Hematopoietic multipotent progenitor cell treated with erythropoietin and hydrocortisone succinate and interleukin-3 and kit ligand, for 15 days (in vitro differentiated cells): Measurements from ENCODE around the gene BAHCC1.

ENCODE experiments used
- DNase-seq: peaks from one replicate; pipeline ENCODE4 v3.0.0-alpha.2; 2015; ENCODE audit warnings: low spot score

Gene BAHCC1

DNA sequence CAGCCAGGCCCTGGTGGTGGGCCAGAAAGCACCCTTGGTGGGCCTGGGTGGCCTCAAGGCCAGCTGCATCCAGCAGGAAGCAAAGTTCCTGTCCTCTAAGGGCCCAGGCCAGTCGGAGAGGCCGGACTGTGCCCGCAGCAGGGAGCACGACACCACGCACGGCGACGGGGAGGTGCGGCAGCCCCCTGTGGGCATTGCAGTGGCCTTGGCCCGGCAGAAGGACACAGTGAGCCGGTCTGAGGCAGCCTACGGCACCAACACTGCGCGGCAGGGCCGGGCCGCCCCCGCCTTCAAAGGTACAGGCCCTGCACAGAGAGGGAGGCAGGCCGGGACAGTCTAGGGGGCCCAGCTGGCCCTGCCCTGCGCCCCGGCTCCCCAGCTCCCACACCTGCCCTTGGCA is 48.0 kb downstream of the BAHCC1 start:
- DNase-seq = no peak

DNA sequence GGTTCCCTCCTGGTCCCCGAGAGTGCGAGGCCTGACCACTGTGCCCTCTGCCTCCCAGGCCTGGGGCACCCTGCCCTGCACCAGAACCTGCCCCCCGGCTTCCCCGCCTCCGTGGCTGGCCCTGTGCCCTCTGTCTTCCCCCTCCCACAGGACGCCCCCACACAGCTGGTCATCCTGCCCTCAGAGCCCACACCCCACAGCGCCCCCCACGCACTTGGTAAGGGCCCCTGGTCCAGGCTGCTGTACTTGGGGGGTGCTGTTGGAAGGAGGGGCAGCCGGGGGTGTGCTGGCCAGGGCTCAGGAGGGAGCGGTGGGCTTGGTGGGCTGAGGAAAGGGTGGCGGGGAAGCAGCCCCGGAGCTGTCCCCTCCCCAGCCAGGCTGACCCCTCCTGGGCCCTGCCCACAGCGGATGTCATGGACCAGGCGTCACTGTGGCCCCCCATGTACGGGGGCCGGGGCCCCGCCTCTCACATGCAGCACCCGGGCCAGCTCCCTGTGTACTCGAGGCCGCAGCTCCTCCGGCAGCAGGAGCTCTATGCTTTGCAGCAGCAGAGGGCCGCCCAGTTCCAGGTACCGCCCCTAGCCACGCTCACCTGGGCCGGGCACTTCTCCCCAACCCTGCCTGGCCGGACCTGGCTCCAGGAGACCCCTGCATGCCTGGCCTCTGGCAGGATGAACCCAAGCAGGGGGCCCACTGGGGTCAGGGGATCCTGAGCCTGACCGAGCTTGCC is 49.5 kb downstream of the BAHCC1 start:
- DNase-seq = no peak

DNA sequence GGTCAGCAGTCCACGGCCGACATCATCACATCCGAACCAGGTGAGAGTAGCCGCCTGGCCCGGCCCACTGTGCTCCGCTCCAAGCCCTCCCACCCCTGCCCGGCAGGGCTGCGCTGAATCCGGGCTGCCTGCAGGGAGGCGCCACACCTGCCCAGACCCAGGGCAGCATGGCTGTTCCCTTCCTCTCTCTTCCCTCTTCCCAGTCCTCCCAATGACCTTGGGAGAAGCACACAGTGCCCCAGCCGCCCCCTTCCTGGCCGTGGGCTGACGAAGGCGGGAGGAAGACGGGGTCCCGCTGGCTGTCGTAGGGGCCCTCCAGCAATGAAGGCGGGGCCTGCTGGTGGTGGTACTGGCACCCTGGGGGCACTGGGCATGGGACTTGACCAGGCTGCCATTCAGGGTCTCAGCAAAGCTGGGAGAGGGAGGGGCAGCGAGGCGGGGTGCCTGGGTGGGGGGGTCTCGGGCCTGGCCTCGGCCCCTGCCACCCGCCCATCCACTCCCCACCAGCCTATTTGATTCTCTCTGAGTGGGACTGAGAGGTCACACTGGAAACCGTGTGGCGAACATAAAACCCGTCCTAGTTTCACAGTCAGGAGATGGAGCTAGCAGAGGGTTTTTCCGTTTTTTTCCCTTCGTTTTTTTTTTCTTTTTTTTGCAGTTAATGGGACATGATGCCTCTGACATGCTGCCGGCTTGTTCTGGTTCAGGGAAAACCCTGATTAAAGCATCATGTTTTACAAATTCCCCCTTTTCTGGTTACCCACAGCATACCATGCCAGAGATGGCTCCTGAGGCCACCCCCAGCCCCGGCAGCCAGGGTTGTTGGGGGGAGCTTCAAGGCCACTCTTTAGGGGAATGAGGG is 50.6 kb downstream of the BAHCC1 start:
- DNase-seq = no peak

DNA sequence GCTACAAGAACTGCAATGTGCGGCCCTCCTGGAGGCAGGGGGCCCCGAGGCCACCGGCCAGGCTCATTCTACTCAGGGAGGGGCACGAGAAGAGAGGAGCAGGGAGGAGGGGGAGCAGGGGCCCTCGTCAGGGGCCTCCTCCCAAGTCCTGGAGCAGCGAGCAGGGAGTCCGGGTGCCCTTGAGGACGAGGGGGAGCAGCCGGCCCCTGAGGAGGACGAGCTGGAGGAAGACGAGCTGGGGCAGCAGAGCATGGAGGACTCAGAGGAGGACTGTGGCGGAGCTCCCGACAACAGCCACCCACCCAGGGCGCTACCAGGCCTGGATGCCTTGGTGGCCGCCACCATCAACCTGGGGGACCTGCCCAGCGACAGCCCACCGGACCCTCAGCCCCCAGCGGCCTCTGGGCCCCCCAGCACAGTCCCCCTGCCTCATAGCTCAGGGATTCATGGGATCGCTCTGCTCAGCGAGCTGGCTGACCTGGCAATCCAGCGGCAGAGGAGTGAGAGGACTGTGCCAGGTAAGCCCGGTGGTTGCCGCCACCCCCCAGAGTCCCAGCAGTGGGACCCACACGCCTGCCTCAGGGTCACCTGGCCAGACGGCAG is 52.2 kb downstream of the BAHCC1 start:
- no peak for DNase-seq

DNA sequence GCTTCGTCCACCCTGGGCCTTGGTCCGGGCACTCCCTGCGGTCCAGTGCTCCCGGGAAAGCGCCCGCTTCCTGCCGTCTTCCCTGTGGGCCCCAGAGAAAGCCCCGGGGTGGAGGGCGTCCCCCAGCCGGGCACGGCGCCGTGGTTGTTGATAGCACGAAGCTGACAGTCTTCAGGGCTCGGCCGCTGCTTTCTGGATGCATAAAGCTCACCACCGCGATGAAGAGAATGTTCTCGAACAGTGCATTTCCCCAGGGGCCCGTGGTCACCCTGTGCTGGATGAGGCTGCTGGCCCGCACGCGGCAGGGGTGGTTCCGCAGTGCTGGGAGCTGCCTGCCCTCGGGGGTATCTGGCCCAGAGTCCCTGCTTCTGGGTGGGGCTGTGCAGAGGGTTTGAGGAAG is 53.2 kb downstream of the BAHCC1 start:
- no peak for DNase-seq

DNA sequence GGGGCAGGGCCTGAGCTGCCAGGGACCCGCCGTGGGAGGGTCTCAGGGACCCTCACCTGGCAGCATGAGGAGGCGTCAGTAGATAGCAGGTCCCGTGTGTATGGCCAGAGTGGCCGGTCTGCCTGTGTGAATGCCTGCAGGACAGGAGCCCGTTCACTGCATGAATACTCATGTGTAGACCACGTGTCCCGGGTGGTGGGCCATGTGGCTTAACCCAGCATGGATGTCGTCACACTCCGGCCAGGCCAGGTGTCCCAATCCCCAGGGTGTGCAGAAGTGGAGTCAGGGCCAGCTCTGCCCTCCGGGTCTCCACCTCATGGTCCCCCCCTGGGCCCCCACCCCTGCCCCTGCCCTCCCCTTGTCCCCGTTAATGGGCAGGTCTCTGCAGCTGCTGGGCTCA is 53.7 kb downstream of the BAHCC1 start:
- no peak for DNase-seq

DNA sequence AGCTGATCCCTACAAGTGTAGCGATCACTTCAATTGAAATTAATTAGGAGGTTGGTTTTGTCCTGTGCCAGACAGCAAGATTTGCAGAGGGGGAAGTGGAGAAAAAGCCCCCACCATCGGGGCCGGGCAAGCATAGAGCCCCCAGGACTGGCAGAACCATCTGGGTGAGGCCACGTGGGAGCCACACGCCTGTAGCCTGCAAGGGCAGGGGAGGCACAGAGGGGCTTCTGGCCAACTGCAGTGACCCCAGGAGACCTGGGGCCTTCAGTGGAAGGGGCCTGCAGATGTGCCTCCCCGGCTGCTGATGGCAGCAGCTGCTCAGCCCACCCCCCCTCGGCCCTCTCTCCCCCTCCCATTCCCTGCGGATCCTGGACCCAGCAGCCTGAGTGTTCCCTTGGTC is 54.1 kb downstream of the BAHCC1 start:
- DNase-seq = no peak

DNA sequence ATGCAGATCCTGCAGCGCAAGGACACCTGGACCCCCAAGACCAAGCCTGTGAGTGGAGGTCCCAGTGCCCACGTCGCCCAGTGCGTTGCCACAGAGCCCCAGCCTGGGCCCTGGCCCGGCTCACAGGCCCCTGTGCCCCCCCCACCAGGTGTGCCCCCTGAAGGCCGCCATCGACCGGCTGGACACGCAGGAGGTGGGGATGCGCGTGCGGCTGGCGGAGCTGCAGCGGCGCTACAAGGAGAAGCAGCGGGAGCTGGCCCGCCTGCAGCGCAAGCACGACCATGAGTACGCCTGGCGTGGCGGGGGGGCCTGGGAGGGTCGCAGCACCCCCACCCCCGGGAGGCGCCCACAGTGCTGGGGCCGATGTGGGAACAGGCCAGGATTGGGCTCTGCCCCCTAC is 56.6 kb downstream of the BAHCC1 start:
- no peak for DNase-seq

DNA sequence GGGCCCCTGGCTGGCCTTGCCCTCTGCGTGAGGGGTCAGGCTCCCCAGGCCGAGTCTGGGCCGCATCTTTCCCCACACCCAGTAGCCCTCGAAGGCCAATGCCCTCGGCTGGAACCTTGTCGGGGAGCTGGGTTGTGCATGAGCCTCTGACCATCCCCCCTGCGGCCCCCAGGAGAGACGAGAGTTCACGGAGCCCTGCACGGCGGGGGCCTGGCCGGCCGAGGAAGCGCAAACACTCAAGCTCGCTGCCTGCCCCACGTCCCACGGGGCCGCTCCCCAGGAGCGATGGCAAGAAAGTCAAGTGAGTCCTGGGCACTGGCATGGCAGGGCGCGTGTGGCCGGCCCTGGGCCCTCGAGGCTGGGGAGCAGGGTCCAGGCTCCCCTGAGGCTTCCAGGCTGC is 57.3 kb downstream of the BAHCC1 start:
- no peak for DNase-seq

DNA sequence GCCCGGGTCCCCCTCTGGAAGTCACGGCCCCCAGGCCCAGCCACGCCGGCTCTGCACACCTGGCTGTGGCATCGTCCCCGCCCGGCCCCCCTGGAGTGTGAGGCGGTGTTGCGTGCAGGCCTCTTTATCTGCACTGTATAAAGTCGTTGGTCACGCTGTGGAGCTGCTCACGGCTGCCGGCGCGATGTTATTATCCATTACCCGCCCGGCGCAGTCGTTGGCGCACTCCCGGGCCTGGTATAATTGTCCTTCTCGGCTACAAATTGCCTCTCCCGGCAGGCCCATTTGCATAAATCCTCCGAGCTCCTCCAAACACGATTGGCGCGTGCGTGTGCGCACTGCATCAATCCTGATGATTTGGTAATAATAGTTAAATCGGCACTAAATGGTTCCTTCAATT is 57.8 kb downstream of the BAHCC1 start:
- no peak for DNase-seq

DNA sequence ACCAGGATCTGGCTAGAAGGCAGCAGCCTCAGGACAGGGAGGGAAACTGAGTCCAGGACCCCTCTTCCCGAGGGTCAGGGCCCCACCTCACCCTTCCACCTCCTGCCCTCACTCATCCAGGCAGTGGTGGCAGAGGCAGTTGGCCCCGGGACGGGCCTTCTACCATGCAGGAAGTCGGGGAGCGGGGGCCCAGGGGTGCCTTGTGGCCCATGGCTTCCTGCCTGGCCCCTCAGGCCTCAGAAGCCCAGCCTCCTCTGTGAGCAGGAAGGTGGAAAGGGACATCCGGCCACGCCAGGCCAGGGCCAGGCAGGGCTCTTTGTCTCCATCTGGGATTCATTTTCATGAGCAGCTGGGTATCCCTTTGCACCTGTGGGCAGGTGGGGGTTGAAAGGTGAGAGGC is 58.5 kb downstream of the BAHCC1 start:
- no peak for DNase-seq

DNA sequence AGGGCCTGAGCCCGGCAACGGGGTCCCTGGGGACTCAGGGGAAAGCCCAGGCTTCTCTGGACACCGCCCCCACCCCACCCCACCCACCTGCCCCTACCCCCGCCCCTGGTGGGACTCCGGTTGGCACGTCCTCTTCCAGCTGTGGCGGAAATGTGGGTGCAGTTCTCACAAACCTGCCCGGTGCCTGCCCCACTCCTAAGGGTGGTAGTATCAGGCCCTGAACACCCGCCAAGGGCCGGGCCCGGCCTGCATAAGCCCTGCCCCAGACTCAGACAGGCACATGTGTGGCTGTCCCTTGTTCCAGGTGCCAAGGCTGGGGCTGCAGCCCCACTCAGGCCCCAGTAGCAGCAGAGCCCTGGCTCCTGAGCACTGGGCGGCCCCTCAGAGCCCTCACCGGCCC is 59.2 kb downstream of the BAHCC1 start:
- DNase-seq = no peak

DNA sequence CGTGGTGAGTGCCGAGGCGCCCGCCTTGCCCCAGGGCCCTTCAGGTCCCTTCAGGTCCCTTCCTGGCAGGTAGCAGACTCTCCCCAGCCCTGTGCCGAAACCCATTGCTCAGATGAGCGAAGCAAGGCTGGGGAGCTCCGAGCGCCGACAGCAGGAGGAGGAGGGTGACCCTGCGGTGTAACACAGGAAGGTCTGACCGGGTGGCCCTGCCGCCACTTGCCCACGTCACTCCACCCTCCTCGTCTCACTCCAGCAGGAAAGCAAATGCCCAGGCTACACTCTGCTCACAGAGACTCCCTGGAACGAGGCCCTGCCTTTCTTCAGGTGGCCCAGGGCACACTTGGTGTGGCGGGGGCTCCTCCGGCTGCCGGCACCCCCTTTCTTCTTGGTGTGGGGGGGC is 60.1 kb downstream of the BAHCC1 start:
- no peak for DNase-seq

DNA sequence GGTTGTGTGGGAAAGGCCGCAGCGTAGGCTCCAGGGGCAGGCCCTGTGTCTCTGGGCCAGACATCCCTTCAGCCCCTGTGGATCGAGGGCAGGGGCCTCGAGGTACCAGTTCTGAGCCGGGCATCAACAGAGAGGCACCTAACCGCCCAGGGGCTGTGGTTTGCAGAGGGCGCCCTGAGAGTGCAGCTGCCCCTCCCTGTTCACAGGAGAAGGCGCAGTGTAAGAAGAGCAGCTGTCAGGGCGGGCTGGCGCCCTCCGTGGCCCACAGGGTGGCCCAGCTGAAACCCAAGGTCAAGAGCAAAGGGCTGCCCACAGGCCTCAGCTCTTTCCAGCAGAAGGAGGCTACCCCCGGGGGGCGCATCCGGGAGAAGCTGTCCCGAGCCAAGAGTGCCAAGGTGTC is 60.8 kb downstream of the BAHCC1 start:
- DNase-seq = no peak

DNA sequence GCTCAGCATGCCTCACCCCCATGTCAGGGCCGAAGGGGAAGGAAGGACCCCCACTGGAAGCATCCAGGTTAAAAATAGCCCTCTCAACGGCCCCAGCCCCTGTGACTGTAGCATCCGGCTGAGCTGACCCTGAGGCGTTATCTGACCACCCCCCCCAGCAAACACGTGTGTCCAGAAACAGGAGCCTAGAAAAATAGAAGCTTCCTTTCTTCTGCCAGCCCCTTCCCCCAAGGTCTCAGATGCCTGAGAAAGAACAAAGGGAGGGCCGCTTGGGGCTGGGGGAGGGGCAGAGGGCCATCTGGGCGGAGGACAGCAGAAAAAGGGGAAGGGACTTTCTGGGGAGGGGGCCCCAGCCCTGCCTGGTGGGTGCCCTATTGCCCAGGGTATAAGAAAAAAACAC is 61.5 kb downstream of the BAHCC1 start:
- no peak for DNase-seq

DNA sequence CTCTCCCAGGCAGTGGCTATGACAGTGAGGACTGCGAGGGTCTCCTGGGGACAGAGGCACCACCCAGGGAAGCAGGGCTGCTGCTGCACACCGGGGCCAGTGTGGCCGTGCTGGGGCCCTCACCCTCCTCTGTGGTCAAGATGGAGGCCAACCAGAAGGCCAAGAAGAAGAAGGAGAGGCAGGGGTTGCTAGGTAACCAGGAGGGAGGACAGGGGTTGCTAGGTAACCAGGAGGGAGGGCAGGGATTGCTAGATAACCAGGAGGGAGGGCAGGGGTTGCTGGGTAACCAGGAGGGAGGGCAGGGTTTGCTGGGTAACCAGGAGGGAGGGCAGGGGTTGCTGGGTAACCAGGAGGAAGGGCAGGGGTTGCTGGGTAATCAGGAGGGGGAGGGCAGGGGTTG is 62.1 kb downstream of the BAHCC1 start:
- no peak for DNase-seq

DNA sequence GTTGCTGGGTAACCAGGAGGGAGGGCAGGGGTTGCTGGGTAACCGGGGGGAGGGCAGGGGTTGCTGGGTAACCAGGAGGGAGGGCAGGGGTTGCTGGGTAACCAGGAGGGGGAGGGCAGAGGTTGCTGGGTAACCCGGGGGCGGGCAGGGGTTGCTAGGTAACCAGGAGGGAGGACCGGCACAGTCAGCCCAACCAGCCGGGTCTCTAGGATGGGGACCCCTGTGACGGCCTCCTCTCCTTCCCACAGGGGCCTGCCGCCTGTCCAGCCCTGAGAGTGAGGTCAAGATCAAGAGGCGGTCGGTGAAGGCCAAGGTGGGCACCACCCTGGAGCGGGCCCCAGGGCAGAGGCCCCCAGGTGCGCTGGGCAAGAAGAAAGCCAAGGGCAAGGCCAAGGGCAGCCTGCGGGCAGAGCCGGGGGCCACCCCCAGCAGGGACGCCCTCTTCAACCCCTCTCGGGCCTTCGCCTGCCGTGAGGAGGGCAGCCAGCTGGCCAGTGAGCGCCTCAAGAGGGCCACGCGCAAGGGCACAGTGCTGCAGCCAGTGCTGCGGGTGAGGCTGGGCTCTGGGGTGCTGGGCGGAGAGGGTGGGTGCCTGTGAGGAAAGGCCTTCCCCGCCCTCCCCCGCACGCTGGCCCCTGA is 62.8 kb downstream of the BAHCC1 start:
- no peak for DNase-seq

DNA sequence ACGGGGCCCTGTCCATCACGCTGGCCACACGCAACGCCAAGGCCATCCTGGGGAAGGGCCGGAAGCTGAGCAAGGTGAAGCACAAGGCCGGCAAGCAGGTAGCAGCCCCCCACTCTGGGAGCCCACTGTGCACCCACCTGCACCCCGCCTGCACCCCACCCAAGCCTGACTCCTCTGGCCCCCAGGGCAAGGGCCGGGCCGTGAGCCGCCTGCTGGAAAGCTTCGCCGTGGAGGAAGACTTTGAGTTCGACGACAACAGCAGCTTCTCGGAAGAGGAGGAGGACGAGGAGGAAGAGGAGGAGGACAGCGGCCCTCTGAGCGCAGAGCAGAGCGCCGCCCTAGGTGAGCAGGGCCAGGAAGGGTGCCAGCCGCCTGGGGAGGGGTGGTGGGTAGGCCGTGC is 63.4 kb downstream of the BAHCC1 start:
- no peak for DNase-seq

DNA sequence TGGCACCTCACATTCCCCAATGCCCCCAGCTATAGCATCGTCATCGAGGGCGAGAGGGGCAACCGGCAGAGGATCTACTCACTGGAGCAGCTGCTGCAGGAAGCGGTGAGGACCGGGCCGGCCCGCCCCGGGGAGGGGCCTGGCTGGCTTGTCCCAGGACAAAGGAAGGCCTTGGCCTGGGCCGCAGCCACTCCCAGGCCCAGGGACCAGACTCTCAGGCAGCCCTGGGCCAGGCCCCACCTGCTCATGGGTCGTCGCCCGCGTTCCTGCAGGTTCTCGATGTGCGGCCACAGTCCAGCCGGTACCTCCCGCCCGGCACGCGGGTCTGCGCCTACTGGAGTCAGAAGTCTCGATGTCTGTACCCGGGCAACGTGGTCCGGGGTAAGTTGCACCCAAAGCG is 64.0 kb downstream of the BAHCC1 start:
- no peak for DNase-seq

DNA sequence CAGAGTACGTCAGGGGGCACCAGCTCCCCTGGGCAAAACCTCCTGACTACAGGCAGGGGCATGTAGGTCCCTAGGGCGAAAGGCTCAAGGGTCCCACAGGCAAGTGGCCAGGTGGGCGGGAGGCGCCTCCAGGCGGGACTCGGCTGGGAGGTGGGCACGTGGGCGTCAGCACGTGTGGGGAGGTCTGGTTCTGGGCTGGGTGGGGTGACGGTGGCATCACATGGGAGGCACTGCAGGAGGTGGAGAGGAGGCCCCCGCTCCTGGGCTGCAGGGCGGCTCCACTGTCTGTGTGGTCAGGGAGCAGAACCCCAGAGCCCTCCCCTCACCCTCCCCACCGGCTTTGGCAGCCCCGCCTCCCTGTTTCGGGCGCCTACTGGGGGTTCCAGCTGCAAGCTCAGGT is 64.6 kb downstream of the BAHCC1 start:
- no peak for DNase-seq

DNA sequence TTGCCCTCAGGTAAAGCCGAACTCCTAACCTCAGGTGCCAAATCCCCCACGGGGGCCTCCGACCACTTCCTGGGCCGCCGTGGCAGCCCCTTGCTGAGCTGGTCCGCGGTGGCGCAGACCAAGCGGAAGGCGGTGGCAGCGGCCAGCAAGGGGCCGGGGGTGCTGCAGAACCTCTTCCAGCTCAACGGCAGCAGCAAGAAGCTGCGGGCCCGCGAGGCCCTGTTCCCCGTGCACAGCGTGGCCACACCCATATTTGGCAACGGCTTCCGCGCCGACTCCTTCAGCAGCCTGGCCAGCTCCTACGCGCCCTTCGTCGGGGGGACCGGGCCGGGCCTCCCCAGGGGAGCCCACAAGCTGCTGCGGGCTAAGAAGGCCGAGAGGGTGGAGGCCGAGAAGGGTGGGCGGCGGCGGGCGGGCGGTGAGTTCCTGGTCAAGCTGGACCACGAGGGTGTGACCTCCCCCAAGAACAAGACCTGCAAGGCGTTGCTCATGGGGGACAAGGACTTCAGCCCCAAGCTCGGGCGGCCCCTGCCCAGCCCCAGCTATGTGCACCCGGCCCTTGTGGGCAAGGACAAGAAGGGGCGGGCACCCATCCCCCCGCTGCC is 65.7 kb downstream of the BAHCC1 start:
- DNase-seq = no peak
